ENCODE measurements around the gene MLST8.

DNA sequence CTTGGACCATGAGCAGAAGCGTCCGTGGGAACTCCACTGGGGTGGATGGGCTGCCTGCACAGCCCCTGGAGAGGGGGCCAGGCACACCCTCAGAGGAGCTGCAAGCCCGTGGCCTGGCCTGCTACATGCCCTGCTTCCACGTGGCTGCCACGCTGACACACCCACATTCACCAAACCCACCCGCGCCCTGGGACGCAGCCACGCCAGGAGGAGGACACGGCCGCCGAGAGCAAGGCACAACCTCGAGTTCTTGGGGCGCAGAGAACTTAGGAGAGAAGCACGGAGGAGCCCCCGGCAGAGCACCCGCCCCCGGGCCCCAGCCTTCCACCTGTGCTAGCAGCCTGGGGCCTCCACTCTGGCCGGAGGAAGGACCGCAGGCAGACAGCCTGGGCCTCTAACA, 27.7 kb upstream of the MLST8 start:
- TF ChIP-seq, protein P1, sequence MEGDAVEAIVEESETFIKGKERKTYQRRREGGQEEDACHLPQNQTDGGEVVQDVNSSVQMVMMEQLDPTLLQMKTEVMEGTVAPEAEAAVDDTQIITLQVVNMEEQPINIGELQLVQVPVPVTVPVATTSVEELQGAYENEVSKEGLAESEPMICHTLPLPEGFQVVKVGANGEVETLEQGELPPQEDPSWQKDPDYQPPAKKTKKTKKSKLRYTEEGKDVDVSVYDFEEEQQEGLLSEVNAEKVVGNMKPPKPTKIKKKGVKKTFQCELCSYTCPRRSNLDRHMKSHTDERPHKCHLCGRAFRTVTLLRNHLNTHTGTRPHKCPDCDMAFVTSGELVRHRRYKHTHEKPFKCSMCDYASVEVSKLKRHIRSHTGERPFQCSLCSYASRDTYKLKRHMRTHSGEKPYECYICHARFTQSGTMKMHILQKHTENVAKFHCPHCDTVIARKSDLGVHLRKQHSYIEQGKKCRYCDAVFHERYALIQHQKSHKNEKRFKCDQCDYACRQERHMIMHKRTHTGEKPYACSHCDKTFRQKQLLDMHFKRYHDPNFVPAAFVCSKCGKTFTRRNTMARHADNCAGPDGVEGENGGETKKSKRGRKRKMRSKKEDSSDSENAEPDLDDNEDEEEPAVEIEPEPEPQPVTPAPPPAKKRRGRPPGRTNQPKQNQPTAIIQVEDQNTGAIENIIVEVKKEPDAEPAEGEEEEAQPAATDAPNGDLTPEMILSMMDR (IDR thresholded peaks at IDR 0.05) = no peak
- no peak for TF ChIP-seq POLR2A (IDR thresholded peaks at IDR 0.05)

Measured in vagina (tissue), 2 donors.